ENCODE measurements around the gene APOBEC2.
A peak's percentile ranks its signal among the peaks of the same experiment; 100 is the strongest.
"Not testable (repeated sequence)": the region's sequence is repeated elsewhere in the genome, so short reads cannot be mapped to it uniquely, and the experiment has no call there.

APOBEC2 gene

DNA sequence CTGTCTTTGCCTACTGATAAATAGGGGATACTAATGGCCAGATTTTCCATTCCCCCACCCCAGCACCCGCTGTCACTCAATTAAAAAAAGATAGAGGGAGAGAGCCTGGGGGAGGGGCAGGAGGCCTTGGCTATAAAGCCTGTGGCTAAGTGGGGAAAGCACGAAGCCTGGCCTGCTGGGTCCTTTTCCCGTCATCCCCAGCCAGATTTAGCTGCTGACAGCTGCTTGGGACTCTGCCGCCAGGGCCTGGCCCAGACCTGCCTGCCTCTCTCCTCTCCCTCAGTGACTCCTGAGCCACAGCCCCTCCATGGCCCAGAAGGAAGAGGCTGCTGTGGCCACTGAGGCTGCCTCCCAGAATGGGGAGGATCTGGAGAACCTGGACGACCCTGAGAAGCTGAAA, at the start of gene APOBEC2:
TSS of gene APOBEC2 (plus strand) at position 162 of the 400 bp plus-strand sequence. CDS start at position 308, 146 bp downstream.
- no peak for DNase-seq

DNA sequence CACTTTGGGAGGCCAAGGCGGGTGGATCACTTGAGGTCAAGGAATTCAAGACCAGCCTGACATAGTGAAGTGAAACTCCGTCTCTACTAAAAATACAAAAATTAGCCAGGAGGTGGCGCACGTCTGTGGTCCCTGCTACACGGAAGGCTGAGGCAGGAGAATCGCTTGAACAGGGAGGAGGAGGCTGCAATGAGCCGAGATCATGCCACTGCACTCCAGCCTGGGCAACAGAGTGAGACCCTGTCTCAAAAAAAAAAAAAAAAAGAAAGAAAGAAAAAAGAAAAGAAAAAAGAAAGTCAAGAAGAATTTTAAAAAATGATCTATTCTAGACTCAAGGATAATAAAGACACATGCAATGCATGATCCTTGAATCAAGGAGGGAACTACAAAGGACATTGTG, 46.8 kb upstream of the APOBEC2 start:
- DNase-seq: not testable (repeated sequence)

DNA sequence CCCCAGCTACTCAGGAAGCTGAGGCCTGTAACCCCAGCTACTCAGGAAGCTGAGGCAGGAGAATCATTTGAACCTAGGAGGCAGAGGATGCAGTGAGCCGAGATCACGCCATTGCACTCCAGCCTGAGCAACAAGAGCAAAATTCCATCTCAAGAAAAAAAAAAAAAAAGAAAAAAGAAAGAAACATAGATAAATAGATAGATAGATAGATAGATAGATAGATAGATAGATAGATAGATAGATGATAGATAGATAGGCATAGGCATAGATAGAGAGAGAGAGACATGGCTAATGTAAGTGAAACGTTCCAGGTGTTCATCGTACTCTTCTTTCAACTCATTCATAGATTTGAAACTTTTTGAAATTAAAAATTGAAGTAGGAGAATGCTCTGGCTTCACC, 46.0 kb upstream of the APOBEC2 start:
- not testable (repeated sequence) for DNase-seq

DNA sequence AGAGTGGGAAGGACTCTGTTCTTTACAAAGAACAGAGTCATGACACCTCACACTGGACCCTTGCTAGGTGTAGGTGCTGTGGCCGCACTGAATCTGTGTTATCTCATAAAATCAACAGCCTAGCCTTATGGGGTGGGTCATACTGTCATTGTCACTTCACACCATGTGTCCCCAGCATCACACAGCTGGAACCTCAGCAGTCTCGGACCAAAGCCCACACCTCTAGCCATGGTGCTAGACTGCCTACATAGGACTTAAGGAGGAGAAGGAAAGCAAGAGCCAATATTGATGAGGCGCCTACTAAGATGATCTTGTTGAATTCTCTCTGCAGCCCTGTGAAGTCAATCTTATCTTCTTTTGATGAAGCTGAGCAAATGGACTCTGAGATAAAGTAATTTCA, 45.0 kb upstream of the APOBEC2 start:
- DNase-seq: no peak

DNA sequence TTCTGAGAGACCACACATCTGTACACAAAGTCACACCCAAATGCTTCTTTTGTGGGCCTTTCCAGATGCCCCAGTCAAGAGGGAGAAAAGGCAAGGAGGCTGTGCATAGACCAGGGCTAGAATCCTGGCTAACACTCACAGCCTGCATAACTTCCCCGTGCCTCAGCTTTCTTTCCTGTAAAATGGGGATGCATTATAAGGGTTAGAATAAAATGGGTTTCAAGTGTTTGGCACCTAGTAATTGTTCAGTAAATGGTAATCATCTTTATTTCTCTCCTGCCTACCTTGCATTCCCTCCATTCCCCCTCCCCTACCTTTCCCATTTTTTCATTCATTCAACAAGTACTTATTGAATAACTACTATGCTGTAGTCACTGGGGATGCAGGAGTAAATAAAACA, 43.3 kb upstream of the APOBEC2 start:
- no peak for DNase-seq

DNA sequence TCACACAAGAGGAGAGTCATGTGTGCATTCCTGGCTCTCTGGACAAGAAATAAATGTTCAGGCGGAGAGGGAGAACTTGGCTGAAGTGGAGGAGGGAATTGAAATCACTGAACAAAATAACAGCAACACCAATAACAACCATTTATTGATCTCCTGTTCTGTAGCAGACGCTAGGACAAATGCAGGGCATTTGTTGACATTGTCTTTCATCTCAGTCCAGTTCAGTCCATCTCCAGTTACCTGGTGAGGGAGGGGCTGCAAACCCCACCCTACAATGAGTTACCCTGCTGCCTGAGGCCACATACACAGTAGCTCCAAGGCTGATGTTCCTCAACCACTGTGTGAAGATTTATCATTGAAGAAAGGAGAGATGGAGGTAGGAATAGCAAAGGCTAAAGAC, 41.3 kb upstream of the APOBEC2 start:
- no peak for DNase-seq

DNA sequence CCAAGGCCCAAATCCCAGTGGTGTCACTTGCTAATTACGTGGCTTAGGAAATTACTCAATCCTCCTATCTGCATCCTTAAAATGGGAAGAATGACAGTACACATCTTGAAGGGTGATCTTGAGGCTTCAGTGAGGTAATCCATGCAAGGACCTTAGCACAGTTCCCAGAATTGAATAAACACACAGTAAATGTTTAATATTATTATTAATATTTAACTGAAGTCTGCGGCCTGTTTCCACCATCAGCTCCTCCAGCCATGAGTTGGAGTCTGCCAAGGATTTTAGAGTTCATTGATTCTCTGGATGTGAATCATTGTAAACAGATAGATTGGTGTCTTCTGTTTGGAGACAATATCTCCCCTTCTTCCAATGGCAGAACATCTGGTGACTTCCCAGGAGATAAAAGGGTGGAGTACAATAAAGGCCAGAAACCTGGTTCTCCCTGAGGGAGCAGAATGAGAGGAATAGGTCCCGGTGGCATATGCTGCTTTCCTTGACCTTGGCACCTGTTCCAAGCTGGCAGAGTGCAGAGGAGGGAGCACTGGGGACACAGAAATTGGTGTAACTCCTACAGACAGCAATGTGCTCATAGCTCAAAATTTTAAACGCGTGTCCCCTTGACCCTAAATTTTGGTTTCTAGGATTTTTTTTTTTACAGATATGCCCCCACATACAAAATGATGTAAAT, 39.4 kb upstream of the APOBEC2 start:
- DNase-seq: no peak

DNA sequence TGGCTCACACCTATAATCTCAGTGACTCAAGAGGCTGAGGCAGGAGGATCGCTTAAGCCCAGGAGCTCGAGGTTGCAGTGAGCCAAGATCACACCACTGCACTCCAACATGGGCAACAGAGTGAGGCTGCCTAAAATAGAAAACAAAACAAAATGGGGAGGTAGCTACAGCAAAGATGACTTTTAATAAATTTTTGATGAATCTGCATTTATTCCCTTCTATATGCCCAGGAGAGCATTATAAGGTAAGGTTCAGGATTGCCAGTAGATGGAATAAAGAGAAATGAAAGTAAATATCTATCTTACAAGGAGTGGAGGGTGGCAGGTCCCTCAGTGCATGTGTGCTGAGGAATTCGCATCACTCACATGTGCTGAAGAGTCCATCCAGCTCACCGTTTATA, 38.2 kb upstream of the APOBEC2 start:
- DNase-seq: no peak

DNA sequence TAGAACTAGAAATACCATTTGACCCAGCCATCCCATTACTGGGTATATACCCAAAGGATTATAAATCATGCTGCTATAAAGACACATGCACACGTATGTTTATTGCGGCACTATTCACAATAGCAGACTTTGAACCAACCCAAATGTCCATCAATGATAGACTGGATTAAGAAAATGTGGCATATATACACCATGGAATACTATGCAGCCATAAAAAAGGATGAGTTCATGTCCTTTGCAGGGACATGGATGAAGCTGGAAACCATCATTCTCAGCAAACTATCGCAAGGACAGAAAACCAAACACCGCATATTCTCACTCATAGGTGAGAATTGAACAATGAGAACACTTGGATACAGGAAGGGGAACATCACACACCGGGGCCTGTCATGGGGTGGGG, 37.1 kb upstream of the APOBEC2 start:
- DNase-seq: not testable (repeated sequence)

DNA sequence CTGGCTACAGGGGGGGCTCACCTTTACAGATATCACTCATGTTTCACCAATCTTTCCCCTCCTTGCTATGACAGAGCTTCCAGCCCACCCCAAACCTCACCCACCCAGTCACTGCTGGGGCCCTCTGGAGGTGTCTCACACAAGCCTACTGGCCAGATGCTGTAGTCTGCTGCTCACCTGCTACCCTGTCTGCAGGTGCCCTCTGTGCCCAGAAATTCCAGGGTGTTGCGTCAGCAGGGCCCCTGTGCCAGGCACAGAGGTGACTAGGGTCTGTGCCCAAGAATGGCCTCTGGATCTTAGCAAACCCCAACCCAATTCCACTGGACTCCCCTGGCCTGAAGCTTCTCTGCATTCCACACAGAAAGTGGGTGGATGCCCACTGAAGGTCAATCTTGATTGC, 35.3 kb upstream of the APOBEC2 start:
- no peak for DNase-seq

DNA sequence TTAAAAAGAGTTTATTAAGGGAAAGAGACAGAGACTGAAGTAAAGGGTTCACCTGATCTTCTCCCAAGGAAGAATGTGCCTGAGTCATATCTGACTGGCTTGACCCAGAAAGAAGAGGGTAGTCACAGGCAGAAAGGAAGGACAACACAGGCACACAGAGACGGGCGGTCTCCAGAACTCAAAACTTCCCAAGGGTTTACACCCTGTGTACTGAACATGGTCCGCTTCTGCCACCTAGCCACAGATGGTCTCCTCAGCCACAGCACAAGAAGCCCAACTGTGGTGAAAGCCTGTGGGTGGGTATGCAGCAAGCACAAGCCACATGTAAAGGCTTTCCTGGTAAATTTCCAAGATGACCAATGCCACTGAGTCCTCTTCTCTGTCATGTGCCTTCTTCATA, 31.2 kb upstream of the APOBEC2 start:
- no peak for DNase-seq

DNA sequence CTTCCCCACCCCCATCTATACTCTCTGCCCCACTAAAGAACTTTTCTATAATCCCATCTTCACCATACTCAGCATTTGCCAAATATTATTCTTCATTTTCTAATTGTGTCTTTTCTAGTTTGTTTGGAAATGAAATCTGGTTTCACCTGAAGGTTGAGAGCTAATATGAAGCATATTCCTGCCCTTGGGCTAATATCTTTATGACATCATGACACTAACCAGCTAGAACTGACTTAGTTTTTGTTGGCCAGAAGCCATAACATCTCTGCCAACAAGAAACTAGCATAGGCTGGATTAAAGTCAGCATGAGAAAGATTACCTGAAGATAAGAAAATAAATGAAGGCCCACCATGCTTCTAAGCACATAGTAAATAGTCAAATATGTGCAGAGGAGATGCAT, 30.7 kb upstream of the APOBEC2 start:
- no peak for DNase-seq

DNA sequence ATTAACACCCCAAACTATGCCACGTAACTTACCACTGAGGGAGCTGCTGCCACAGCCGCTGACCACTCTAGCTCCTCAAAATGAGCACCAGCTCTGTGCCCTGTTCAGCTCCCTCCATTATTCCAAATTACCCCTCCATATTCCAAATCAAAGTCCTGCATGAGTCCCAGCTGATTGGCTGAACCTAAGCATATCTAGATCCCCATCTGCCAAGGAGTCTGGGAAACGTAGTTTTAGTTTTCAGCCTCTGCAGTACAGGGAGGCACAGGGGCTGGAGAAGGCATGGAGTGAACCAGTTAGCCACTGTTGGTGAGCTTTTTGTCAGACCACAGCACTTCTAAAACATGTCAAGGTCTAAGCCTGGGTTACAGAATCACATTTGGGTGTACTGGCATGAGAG, 29.9 kb upstream of the APOBEC2 start:
- no peak for DNase-seq

DNA sequence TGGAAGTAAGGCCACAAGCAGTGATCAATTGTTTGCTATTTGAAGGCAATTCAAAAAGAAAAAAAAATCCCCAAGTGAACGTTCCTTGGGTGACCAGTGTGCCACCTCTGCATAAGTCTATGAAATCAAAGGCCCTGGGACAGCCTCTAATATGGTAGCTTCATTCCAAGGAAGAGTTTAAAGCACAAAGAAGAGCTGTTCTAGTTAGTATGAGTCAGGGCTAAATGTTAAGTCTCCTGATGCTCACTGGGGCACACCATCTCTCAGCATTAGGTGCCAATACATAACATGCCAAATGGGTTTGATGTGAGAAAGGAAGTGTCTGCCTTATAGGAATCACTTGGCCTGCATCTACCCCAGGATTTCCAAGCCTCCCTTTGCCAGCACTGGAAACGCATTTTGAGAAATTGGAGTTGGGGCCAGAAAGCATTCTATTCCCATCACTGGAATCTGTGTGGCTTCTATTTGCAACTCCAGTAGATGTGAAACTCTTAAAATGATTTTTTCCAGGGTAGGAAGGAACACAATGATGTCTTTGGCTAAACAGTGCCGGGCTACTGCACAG, 27.0 kb upstream of the APOBEC2 start:
- DNase-seq: no peak

DNA sequence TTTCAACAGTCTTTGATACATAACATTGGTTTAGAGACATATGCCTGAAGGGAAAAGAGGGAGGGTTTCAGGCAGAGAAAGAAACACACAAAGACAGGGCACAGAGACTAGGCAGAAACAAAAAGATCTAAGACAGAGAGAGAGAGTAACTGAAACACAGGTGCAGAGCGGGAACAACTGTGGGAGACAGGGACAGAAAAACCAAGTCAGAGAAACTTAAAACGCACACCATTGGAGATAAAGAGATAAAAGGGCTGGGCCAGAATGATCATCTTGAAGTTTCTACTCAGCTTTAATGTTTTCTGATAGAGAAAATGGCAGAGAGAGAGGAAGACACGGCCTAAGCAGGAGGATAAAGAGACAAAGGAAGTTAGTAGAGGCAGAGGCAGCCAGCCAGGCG, 25.8 kb upstream of the APOBEC2 start:
- DNase-seq: no peak

DNA sequence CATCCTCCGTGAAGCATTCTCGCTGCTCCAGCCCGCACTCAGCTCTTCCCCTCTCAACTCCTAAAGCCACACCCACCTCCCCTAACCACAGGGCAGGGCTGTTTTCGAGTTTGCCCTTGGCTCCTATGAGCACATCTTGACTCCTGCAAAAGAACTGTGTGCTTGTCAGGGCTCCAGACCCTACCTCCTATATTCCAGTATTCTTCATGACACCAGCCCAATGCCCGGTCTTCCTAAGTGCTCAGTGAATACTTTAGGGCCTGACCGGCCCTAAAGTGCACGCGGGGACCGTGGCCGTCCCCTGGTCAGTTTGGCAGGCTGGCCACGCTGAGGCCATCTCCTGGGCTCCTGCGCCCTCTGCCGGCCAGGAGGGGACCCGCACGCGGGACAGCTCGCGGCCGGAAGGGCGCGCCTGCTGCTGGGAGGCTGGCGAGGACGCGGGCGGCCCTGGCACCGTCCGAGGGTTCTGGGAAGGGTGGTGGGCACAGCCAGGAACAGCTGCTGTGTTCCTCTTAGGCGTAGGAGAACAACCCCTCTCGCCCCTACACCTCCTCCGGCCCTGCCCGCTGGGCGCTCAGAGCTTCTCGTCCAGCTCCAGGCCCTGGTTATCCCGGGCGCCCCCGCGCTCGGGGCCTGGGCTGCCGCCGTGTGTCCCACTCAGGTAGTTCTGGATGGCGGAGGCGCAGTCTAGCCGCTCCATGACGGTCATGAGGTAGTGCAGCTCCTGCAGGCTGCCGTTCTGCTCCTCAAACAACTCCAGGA, 25.0 kb upstream of the APOBEC2 start:
- DNase-seq: peak; percentile 48

DNA sequence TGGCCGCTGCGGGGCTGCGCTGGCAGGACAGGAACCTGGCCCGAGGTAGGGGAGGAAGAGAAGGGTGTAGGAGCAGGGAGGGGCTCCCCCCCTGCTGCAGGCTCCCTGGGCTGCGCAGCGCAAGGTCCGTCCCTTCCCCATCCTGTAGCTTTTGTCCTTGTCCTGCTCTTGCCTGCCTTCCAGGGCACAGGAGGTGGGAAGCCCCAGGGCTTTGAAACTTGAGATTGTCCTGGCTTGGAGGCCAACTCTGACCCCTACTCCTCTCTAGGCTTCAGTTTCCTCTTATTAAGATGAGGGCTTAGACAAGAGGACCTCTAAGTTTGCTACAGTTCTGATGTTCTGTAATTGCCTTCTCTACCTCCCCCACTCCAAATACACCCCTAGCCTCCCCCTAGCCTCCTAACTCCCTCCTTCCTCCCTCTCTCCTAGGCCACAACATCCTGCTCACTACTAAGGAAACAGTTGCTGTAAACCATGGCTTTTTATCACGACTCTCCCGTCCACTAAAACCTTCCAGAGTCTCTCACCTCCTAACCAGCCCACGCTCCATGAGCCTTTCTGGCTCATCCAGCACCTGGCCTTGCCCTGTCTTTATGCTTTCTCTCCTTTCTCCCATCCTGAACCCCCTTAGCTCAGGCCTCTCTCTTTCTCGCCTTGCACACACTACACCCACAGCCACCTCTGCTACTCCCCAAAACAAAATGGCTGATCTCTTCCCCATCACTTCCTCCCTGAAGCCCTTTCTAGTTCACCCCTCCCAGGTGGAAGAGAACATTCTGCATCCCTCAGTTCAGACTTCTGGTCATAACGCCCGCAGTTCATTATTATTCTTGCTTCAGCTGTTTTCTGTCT, 24.2 kb upstream of the APOBEC2 start:
- DNase-seq: no peak

DNA sequence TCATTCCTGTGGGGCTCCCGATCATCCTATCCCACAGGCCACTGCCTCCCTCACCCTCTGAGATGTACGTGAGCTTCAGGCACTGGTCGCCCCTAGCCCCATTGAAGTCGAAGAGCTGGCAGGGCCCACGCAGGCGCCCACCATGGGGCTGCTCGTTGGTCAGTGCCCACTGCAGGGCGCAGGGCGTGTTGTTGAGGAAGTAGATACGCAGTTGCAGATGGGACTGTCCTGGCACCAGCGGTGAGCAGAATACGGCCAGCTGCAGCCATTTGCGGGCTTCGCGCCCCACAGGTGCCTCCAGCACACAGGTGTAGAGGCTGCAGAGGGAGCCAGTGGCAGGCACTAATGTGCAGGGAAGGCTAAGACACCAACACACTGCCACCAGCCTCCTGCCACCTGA, 20.2 kb upstream of the APOBEC2 start:
- no peak for DNase-seq

DNA sequence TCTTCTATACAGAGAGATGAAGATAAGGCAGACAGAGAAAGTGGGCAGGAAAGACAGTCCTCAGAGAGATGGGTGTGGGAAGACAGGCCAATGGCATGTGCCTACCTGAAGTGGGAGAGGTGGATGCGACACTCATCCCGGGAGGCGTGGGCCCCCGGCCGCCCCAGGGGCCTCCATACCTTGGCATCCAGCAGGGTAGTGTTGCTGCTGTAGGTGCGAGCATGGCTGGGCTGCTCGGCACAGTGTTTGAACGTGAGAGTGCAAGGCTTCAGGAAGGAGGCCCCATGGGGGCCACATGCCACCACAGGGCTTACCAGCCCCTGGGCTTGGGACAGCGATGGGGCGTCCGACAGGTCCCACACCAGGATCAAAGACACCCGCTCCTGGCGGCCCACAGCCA, 19.2 kb upstream of the APOBEC2 start:
- DNase-seq: no peak

DNA sequence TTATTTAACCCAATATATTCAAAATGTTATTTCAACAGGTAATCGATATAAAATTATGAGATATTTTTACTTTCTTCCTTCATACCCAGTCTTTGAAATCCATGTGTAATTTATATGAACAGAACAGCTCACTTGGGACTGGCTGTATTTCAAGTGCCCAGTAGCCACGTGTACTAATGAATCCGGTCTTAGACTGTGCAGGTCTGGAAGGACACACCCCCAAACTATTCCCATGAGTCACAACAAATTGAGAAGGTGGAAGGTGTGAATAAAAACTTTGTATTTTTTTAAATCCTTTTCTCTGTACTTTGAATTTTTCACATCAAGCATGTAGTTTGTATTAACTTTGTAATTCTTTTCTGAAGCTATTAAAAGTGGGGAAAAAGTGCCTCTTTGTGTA, 16.8 kb upstream of the APOBEC2 start:
- DNase-seq: no peak

DNA sequence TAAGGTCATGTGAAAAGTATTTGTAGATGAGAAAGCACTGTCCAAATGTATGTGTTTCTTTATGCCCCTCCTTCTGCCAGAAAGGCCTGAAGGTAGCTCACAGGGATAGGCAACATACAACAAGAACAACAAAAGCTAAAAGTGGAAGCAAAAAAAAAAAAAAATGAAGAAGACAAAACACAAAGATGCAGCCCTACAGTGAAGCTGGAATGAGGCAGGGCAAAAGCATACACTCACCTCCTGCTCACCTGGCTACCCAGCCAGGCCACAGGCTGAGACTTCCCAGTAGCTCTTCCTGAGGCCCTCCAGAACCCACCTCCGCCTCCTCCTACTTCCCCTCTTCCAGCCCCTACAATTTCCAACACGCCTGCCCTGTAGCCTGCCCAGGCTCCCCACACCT, 16.4 kb upstream of the APOBEC2 start:
- no peak for DNase-seq

DNA sequence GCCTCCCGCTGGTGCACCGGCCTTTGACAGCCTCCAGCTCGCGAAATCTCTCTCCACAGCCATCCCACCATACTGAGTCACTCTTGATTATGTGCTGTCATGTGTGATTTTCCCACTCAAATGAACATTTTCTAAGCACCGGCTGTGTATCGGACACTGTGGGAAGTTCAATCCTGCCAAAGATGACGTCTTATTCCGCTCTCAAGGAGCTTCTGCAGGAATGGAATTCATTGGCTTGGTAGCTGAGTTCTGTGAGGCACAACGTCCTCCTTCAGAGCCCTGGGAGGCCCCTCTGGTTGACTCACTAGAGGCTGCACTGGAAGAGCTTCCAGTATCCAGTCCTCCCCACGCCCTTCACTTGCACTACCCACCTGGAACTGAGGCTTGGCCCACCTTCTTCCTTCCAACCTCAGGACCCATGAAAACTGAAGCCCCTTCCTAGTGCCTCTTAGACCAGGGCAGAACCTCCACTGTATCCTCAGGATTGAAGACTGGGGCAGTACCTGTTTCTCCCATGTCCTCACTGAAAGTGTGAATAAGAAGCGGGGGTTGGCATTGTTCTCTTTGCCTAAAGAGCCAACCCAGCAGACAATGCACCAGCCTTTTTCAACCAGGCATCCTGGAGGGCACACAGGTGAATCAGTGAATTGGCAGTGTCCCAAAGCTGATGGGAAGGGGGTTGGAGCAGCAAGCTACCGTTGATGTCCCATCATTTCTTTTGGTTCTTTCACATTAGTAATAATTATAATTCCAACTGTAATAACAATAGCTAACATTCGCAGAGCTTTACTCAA, 15.7 kb upstream of the APOBEC2 start:
- no peak for DNase-seq

DNA sequence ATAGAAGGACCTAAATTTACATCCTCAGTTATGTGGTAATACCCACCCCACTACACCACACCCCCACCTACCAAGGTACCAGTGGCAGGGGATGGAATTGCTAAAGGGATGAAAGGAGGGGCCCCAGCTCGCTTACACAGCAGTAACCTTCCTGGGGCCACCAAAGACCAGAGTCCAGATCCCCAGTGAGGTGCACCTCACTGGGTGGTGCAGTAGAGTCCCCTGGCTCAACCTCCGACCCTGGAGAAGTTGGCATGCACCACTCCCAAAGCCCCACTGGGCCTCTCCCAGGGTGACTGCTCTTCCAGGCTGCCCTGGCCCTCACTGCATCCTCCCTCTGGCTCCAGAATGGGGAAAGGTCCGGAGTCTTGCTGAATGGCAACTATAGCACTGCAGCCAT, 14.8 kb upstream of the APOBEC2 start:
- no peak for DNase-seq

All from NCI-H774 (cell line).